Subcutaneous adipose tissue (tissue), 4 donors: Measurements from ENCODE around the gene KCNJ6. TPM values are rescaled to one million over a fixed set of nuclear protein-coding genes. Genes with fewer than 3 reads are reported as not detected.

Experiments used
- CTCF ChIP-seq: fragments of 450-650 bp; IDR thresholded peaks from one replicate; pipeline ENCODE4 v1.5.1; 2016; ENCODE audit warnings: low read depth, mild to moderate bottlenecking, control low read depth, antibody characterized with exemption, moderate library complexity
- total RNA-seq, 4 donors: library from RNA; depleted of rRNA; stranded (reverse); fragments of >200 nt; gene quantifications; one replicate each; pipeline ENCODE4 v1.1.0, GENCODE V29; 2016

Gene KCNJ6
- total RNA-seq, 4 donors from 2014 or later, result not detected

DNA sequence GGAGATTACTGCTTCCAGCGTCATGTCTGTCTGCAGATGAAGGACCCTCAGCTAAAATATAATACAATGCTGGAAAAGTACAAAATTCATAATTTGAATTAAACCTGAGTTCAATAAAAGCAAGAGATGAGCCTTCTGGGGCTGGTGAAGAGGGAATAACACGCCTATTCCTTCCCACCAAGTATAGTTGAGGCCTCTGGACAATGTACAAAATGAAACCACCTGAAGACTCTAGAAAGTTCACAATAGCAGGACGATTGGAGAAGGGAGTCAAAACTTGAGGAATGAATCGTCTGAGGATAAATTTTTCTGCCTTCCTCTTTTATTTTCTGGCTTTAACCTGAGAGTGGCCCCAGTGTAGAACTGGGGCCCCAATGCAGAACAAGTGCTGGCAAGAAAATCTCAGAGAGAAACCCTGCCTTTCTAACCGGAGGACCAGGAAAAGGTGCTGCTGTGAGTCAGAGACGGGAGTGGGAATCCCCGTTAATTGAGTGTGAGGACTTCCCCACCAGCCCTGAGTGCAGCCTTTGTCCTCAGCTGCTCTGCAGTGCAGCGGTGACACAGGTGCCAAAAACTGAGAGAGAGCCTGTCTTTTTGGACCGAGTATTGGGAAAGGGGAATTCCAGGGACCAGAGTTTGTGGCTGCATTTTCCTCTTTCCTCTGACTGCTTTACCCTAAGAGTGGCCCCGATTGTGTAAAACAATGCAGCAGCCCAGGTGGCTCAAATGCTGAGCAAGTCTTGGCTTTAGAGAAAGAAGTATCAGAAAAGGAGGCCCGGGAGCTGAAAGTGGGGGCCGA is 284.7 kb downstream of the KCNJ6 start:
- TF ChIP-seq CTCF, result no peak

GRCh38 chr21:37630872-37631271 is 285.4 kb downstream of the KCNJ6 start:
- no peak for TF ChIP-seq CTCF

GRCh38 chr21:37628362-37628761 is 287.9 kb downstream of the KCNJ6 start:
- no peak for TF ChIP-seq CTCF

DNA sequence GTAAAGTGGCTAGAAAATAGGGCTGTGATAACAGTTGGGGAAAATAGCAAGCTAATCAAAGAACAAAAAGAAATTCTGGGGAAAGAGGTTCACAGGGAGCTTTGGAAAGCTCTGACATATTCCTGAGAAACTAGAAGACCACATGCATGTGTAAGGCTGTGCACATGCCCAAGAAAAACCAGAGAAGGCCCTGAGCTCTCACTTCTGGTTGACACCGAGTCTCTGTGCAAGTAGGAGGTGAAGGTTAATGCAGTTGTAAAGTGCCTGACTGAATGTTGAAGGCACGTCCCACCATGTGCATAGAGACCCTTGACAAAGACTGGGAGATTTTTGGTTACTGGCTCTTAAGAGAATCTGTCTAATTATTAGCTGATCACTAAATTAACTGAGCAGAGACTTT is 288.7 kb downstream of the KCNJ6 start:
- TF ChIP-seq CTCF, result no peak

DNA sequence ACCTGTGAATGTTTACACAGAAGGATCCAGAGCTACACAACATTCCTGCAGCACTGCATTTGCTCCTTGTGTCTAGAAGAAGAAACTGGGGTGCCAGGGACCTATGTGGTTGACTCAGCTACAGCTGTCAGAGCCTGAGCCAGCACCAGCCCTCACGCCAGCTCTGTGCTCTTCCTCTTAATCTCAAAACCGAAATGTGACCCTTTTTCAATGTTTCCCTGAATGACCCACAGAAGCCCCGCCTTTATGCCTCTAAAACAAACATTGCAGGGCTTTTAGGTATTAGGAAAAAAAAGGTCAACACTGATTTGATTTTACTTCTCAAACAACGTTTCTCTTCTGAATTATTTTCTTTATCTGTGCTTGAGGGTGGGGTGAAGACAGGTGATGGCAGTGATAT is 289.2 kb downstream of the KCNJ6 start:
- TF ChIP-seq CTCF, result no peak

DNA sequence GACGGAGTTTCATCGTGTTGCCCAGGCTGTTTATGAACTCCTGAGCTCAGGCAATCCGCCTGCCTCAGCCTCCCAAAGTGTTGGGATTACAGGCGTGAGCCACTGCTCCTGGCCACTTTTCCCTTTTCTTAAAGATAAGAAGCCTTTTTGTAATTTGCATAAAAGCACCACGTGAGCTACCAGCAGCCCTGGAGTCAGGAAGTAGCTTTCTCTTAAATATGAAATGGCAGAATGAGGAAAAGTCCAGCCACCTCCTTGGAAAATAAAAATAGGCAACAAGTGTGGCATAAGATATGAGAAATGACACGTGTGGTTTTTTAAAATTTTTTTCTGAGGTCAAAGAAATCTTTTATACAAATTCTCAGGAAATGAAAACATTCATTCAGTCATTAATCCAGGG is 289.9 kb downstream of the KCNJ6 start:
- no peak for TF ChIP-seq CTCF

GRCh38 chr21:37623689-37624088 is 292.6 kb downstream of the KCNJ6 start:
- TF ChIP-seq CTCF, result no peak
